Measurements from ENCODE around the gene PRLH. TPM values are rescaled to one million over a fixed set of nuclear protein-coding genes. Genes with fewer than 3 reads are reported as not detected.
A peak's percentile ranks its signal among the peaks of the same experiment; 100 is the strongest.

Gene PRLH
- total and polyA plus RNA-seq, 8 donors, result not detected

DNA sequence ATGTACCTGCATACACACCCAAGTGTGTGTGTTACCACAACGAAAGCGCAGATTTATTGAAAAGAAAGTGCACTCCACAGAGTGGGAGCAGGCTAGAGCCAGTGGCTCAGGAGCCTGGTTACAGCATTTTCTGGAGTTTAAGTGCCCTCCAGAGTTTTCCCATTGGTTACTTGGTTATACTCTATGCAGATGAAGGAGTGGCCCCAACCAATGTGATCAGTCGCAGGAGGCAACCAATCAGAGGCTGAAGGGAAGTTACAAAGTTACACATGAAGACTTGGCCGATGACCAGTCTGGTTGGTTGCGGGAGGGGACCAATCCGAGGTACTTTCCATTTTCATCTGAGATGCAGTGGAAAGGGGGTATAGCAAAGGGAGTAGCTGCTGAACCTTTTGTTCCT lies 13.5 kb upstream of the PRLH start:
- no peak for TF ChIP-seq CTCF (IDR thresholded peaks at IDR 0.05)
- DNase-seq (no peak), ATAC-seq (no peak)
- H3K9me3 ChIP-seq, result peaks cover 0 to 17% of the 10 kb centered on the region in 2 donors
- intact Hi-C loops (cut with DNase I), result no loop called here
- no peaks in the 10 kb centered on the region for H3K4me1 ChIP-seq
- H3K4me3 ChIP-seq, result no peak overlapping the region
- H3K36me3 ChIP-seq, result peaks cover 0 to 63% of the 10 kb centered on the region in 2 donors
- no peaks in the 10 kb centered on the region for H3K27me3 ChIP-seq
- H3K27ac ChIP-seq, result no peak overlapping the region

- DNase-seq (no peak), ATAC-seq (no peak)
- intact Hi-C loops (cut with DNase I), result no loop called here
- peaks cover 0 to 17% of the 10 kb centered on the region in 2 donors for H3K9me3 ChIP-seq
- peaks cover 0 to 53% of the 10 kb centered on the region in 2 donors for H3K36me3 ChIP-seq
- H3K4me1 ChIP-seq, result no peaks in the 10 kb centered on the region
- H3K27me3 ChIP-seq, result no peaks in the 10 kb centered on the region
- no peak overlapping the region for H3K4me3 ChIP-seq
- H3K27ac ChIP-seq, result no peak overlapping the region
- TF ChIP-seq CTCF (IDR thresholded peaks at IDR 0.05), result no peak
Observed at GRCh38 chr2:237553948-237554347, 12.4 kb upstream of the PRLH start.

- H3K4me3 ChIP-seq, result no peak overlapping the region
- H3K27ac ChIP-seq, result no peak overlapping the region
- peaks cover 0 to 17% of the 10 kb centered on the region in 2 donors for H3K9me3 ChIP-seq
- no peaks in the 10 kb centered on the region for H3K27me3 ChIP-seq
- H3K4me1 ChIP-seq, result no peaks in the 10 kb centered on the region
- ATAC-seq, result no peak
- peaks cover 0 to 41% of the 10 kb centered on the region in 2 donors for H3K36me3 ChIP-seq
- no peak for TF ChIP-seq CTCF (IDR thresholded peaks at IDR 0.05)
- no peak for DNase-seq
- intact Hi-C loops (cut with DNase I), result no loop called here
Observed at GRCh38 chr2:237555560-237555959, 10.8 kb upstream of the PRLH start.

GRCh38 chr2:237556773-237557632 lies 9.4 kb upstream of the PRLH start:
- Histone ChIP-seq H3K9me3 (peaks cover 0 to 17% of the 10 kb centered on the region in 2 donors), H3K4me3 (no peak overlapping the region), H3K36me3 (peaks cover 0 to 35% of the 10 kb centered on the region in 2 donors), H3K27ac (no peak overlapping the region), H3K4me1 (no peaks in the 10 kb centered on the region), H3K27me3 (no peaks in the 10 kb centered on the region)
- peak; percentile 13 for ATAC-seq
- no peak for DNase-seq
- intact Hi-C loops (cut with DNase I), result no loop called here
- no peak for TF ChIP-seq CTCF (IDR thresholded peaks at IDR 0.05)

GRCh38 chr2:237557633-237558015 lies 8.8 kb upstream of the PRLH start:
- intact Hi-C loops (cut with DNase I), result no loop called here
- H3K27ac ChIP-seq, result no peak overlapping the region
- DNase-seq, result no peak

More at GRCh38 chr2:237557633-237558015, 8.8 kb upstream of the PRLH start:
- Histone ChIP-seq H3K9me3 (peaks cover 0 to 17% of the 10 kb centered on the region in 2 donors), H3K4me1 (no peaks in the 10 kb centered on the region), H3K27me3 (no peaks in the 10 kb centered on the region), H3K4me3 (no peak overlapping the region), H3K36me3 (peaks cover 0 to 32% of the 10 kb centered on the region in 2 donors)
- no peak for TF ChIP-seq CTCF (IDR thresholded peaks at IDR 0.05)
- ATAC-seq, result no peak
